Activated CD4-positive, alpha-beta T cell treated with anti-CD3 and anti-CD28 coated beads, Interleukin-10, Interleukin-2, amounts not matched to agents 100 ng/mL and 50 ng/mL, durations not matched to agents 16 hours and 8 hours (primary cell): ENCODE measurements around the gene RFX7.

Experiments
- DNase-seq: peaks from one replicate; pipeline ENCODE4 v3.0.0-alpha.2; 2020

Gene RFX7

DNA sequence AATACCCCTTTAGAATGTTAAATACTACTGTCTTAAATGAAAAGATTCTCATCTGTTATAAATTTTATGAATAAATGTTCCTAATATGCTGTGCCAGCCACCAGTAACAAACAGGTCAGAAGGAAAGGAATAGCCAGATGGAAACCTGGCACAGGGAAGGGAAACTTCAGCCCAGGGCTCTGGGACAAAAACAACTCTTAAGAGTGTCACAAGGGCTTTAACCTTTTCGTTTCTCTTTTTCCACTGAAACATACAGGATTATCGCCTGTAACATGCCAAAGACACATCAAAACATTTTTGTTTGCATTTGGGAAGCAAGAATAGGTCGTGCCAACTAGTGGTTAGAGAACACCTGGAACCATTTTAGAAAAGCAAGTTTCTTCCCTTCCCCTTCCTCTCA lies 141.2 kb downstream of the RFX7 start:
- DNase-seq: no peak

DNA sequence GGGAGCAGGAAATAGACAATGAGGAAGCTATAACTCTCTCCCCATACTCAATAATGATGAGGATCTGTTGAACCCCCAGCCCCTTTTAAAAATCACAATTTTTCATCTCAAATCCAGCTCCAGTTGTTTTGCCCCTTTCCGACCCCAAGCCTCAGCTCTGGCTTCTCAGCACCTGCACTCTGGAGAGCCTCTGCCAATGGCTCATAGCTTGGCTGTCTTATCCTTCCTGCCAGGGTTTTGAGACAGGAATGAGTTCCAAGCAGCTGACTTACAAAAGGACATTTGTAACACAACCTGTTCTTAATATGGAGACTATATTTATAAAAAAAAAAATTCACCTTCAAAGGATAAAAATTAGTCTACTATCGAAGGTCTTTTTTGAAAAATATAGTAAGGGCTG lies 144.4 kb downstream of the RFX7 start:
- no peak for DNase-seq

DNA sequence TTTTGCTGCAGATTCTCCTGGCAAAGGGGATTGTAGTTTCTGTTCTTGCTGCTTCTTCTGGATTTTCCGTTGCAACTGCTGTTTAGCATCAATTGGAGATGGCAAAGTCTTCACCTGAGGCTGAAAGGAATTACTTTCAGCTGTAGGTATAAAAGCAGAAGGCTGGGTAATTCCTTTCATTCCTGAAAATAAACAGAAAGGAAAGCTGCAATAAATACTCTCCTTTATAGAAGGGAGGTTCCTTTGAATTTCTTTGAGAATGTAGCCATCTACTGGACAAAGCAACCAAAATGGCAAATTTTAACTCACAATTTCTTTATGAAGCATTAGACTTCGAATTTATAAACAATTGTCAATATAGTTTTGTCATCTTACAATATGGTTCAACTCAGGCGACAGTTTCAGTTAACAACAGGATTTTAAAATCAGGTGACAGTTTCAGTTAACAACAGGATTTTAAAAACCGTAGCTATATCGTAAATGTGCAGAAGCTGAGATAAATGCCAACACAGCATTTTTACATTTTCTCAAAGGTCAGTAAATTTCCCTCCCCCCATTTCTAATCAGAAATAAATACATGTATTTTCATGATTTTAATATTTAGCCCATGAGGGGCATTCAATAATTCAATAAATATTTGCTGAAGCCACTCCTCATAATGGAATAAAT lies 145.3 kb downstream of the RFX7 start:
- DNase-seq: no peak

DNA sequence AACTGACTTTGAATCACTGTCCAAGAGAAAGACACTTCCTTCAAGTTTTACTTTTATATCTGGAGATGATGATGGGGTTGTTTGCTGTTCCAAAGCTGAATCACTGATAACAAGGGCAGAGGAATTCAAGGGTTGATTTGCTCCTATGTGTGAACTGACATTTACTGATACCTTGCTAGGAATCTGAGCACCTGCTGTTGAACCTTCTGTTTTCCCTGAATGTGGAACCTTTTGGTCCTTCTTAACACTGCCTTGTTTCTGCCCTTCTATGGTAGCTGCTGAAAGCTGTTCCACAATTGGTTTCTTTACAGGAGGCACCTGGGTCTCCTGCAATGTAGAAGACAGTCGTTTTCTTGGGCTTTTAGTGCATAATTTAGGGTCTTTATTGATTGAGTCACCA lies 148.3 kb downstream of the RFX7 start:
- no peak for DNase-seq

DNA sequence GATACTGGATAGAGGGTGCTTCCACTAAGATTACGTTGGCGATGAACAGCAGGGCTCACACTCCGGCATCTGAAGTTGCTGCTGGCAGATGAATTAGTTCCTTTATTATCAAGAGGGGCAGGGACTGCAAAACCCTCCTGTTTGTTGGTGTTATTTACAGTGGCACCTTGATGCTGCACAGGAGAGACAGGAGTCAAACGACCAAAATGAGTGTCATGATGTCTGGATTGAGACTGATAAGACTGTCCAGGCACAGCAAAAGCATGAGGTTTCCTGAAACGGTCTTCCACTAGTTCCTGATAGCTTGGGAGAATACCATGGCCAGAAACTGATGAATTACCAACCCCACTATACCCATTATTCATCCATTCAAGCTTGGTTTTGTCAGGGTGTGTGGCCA lies 149.5 kb downstream of the RFX7 start:
- DNase-seq: no peak

DNA sequence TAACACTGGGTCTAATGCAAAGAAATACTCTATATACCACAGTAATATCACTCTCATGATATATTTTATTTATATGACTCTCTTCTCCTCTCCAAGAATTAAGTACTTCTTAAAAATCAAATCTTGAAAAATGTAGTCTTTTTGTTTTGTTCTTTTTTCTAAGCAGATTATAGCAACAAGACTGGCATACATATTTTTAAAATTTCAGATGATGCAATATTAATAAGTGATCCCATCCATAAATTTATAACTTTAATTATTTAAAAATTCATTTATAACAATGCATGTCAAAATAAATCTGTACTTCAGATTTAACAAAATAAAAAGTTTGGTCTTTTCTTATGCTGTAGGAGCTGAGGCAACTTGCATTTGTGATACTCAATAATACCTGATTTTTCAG lies 155.3 kb downstream of the RFX7 start:
- no peak for DNase-seq

DNA sequence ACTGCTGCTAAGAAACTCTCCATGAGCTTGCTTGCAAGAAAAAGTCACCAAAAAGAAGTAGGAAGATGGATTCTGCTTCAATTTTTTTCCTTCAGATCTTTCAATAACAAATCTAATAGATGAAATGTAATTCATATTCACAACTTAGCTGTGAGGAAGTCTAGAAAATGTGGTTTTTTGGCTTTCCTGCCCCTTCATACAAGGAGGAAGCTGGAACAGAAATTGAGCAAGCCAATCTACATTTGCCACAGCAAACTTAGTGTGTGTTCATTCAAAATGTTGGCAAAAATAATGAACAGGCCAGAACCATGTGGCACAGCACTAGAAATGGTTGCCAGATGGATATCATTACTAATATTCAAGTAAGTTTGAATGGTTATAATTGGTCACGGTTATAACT lies 157.1 kb downstream of the RFX7 start:
- DNase-seq: no peak

DNA sequence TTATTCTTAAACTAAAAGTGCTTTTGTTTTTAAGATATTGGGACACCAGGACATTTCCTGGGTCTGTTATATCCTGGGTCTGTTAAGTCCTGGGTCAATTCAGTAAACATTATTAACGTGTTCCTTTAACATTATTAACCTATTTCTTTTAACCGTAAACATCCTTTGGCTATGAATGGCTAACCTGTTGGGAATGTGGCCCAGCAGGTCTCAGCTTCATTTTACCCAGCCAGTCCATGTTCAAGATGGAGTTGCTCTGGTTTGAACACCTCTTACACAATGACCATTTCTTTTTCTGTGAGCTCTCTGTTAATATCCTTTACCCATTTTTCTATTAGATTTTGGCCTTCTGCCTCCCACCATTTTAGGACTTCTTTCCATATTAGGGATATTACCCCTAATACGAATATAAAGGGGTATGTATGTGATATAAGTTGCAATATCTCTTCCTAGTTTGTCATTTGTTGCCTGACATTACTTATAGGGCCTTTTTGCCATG lies 161.4 kb downstream of the RFX7 start:
- DNase-seq: no peak

DNA sequence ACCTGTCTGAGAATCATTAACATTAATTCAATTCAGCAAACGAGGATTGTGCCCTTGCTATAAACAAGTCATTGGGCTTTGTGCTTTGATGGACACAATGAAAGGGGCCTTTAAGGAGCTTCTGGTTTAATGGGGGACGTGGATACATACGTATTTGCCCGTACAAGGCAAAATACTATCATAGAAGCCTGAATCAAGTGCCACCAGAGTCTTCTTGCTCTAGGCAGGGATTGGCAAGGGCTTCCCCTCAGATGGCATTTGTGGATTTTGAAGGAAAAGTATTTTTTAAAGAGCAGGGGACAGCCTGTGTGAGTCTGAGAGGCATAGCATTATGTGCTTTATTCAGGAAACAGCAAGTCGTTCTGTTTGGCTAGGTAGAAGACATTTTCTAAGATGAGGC lies 166.6 kb downstream of the RFX7 start:
- no peak for DNase-seq

DNA sequence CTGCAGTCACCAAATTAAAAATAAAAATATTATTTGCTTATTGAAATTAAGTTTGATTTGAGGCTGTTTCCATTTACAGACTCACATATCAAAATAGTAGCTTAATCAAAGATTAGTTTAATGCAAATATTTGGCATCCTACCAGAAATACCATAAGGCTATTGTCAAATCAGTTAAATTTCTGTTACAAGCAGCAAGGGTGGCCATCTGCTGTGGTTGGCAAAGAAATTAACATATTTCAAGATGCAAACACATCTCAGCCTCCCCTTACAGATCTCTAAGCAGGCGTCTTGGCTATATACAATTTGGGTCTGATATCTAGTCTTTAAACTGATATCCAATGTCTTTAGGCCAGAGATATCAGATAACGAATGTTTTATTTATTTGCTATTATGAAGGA lies 167.0 kb downstream of the RFX7 start:
- no peak for DNase-seq

DNA sequence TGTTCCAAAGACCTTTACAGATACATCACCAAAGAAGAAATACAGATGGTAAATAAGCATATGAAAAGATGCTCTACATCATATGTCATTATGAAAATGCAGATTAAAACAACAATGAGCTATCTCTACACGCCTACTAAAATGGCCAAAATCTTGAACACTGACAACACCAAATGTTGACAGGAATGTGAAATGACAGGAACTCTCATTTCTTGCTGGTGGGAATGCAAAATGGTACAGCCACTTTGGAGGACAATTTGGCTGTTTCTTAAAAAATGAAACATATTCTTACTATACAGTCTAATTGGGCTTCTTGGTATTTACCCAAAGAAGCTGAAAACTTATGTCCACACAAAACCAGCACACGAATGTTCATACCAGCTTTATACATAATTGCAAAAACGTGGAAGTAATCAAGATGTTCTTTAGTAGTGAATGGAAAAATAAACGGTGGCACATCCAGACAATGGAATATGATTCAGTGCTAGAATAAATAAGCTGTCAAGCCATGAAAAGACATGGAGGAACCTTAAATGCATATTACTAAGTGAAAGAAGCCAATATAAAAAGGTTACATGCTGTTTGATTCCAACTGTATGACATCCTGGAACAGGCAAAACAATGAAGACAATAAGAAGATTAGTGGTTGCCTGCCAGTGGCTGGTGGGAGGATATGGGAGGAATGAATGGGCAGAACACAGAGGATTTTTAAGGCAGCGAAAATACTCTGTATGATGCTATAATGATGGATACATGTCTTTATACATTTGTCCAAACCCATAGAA lies 169.0 kb downstream of the RFX7 start:
- DNase-seq: no peak

DNA sequence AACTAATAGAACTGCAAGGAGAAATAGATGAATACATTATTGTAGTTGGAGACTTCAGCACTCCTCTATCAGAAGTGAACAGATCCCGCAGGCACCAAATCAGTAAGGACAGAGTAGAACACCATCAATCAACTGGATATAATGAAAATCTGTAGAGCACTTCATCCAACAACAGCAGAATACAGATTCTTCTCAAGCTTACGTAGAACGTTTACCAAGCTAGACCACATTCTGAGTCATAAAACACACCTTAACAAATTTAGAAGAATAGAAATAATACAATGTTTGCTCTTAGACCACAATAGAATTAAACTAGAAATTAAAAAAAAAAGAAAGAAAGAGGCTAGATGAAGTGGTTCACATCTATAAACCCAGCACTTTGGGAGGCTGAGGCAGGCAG lies 179.5 kb downstream of the RFX7 start:
- DNase-seq: no peak

DNA sequence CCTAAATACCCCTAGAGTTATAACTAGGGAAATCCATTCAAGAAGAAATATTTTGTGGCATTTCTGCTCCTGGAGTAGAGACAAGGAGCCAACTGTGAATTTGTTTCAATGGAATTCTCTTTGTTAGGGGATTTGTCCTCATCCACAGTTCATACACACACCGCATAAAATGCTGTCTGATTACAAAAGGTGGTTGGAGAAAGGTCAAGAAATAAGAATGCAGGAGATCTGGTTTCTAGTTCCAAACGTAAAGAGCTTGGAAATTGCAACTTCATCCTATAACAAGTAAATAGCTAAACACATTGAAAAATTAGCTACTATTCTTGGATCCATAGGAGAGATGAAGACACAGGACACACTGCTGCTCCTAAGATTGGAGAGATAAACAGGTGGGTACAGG lies 184.0 kb downstream of the RFX7 start:
- no peak for DNase-seq

DNA sequence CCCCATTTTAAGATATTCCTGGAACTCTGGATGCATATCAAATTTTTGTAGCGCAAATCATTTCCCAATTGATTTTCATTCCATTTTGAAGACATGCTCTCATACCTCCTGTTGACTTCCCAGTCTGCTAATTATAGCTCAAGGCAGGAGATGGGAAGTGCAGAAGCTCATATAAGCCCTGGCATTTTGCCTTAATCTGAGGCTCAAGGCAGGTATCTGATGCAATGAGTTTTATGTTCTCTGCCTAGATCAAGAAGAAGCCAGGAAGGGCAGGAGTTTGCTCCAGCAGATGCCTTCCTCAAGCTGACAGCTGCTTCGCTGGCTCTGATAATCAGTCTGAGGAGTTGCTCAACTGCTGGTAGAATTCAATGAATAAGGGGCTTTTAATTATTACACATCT lies 184.7 kb downstream of the RFX7 start:
- DNase-seq: no peak

DNA sequence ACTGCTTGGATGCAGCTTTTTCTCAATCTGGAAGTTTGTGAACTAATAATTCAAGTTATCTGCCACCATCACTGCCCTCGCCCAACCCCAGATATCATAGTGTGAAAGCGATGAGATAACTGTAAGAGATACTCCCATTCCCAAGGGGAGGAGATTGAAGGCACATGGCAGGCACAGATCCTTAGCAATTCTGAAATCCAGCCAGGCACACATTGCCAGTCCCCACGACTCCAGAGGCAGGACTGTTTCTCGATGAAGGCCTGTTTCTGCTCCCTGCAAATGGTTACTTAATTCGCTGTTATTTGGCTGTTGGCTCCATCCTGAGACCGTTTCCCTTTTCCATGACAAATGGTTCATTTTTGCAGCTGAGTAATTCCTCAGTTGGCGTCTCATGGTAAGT lies 187.1 kb downstream of the RFX7 start:
- no peak for DNase-seq

DNA sequence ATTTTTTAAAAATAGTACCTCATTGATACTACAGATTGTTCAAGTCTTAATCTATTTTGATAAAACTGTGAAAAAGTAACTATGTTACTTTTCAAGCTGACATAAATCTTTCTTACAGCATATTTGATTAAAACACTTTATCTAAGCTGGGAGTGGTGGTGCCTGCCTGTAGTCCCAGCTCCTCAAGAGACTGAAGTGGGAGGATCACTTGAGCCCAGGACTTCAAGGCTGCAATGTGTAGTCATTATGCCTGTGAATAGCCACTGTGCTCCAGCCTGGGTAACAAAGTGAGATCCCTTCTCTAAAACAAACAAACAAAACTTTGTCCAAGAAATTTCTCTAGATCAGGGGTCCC lies 190.7 kb downstream of the RFX7 start:
- no peak for DNase-seq

DNA sequence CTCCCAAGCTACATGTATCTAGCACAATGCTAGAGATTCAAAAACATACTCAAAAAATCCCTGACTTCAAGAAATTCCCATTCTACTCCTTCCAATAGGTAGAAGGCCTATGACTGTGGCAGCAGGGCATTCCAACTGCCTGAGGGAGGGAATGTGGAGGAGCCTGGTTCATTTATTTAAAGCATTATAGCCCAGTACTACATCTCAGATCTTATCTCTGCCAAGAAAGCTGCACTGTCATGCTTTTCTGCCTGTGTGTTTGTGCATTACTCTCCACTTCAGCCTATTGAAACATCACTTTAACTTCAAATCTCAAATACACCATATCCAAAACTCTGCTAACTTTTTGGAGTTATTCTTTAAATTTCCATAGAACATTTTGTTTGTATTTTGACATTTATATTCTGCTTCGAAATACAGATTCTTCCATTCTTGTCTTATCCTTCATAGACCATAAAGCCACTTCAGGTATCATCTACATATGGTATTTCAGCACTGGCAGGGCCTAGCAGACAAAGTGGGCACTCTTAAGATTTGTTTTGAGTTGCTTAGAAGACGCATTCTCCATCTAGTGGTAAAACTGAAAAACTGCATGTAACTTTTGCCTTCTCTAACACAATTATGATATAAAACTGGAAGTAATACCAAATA lies 191.2 kb downstream of the RFX7 start:
- DNase-seq: peak; percentile 49

DNA sequence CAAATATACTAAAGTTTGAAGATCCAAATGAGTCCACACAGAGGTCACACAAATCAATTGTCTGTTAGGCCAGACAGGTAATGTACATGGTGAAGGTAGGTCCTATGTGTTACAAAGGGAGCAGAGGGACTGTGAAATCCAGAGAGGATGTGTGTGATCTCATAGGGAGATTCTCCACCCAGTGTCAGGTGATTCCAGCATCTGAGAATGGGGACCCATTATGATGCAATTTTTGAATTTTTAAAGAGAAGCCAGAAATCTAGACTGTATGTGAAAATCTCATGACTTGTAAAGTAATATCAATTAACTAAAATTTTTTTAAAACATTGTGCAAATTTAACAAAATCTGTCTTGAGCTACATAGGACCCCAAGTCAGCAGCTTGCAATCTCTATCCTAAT lies 192.0 kb downstream of the RFX7 start:
- no peak for DNase-seq

DNA sequence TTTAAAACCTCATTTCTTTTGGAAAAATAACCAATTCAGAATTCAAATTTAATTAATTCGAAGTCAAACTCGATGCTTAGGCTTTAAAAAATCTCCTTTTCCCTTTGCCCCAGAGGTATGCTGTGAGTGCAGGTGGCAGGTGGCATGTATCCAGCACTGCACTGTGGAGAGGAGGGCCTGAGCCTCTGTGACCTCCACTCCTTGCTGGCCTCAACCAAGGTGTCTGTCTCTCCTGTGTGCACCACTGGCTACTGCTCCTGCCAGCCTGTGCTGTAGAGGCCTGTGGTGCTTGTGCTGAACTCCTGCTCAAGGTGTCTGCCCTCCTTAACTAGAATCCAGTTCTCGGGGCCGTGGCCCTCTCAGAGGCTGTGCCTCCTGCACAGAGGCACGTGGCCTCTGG lies 194.1 kb downstream of the RFX7 start:
- no peak for DNase-seq

DNA sequence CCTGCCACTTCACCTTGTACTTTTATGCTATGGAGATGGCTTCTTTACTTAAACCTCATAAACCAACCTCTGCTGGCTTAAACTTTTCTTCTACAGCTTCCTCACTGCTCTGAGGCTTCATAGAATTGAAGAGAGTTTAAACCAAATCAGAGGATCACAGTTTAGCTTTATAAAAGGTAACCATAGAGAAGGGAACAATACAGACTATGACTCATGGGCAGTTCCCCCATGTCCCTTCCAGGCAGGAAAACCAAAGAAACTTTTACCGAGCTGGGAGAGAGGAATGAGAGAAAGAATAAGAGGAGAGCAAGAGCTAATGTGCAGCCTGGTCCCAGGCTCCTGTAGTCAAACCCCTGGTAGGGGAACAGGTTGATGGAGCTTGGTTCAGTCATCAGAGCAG lies 196.3 kb downstream of the RFX7 start:
- no peak for DNase-seq

DNA sequence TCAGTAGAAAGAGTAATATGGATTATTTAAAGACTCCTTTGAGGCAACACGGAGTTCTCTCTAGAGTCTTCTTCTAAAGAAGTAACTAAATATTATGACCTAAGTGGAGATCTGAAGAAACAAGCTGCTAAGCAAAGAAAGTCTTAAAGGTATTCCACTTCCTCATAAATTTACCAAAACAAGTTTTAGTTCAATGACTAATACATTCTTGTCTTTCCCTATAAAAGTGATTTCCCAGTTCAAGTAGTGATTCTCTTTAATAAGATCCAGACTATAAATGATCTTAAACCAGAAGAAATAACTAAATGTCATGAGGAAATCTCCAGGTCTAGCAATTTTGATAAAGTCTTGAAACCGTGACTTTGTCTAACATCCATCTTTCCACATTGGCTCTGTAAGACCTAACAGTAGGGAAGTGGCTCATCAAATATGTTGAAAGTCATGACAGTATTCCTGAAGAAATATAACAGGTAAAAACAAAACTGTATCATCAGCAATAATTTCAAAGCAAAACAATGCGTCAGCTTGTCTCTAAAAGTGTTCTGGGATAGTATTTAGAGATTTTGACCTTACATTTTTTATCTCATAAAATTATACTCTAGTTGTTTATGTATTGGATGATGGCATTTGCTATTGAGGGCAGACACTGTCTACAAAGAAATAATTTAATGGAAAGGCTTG lies 198.5 kb downstream of the RFX7 start:
- no peak for DNase-seq

DNA sequence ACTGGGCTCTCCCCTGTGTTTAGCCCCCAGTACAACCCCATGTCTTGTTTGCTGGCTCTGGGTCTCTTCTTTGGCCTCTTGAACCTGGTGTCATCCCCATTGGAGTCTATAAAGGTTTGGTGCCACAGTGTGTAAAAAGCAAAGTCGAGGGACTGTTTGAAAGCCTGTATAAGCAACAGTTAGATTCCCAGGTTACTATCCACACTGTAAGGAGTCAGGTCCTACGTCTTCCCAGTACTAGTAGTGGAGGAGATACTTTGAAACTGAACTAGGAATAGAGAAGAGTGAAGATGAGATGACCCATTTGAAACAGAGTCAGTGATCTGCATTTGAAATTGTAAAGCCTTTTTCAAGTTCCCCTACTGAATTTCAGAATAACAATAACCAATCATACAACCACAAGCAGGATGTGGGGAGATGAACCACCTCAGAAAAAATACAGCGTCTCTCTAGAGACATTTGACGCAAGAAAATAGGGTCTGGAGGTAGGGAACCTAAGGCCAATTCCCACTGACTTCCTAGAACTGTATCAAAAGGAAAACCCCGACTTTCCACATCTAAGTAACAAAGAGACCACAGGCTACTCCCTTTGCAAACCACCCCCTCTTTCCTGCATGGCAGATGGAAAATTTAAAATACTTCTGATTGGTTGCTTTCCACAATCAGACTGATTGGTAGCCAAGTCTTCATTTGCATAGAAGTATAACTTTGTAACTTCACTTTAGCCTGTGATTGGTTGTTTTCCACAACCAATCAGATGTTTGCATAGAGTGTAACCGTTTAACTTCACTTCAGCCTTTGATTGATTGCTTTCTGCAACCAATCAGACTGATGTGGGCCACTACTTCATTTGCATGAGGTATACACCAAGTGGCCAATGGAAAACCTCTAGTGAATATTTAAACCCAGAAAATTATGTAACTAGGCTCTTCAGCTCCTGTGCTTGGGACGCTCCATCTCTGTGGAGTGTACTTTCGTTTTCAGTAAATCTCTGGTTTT lies 200.4 kb downstream of the RFX7 start:
- peak; percentile 55 for DNase-seq
